Inflammatory macrophage (primary cell): Measurements from ENCODE around the gene NFATC1.
A peak's percentile ranks its signal among the peaks of the same experiment; 100 is the strongest.

Experiments used
- DNase-seq, 2 donors: peaks; one replicate each; pipeline ENCODE4 v3.0.0-alpha.2; 2020 to 2022

The NFATC1 gene

GRCh38 chr18:79576686-79577351 lies 181.1 kb downstream of the NFATC1 start:
- no peak for DNase-seq

GRCh38 chr18:79577451-79578395 lies 182.0 kb downstream of the NFATC1 start:
- DNase-seq = peak; percentile 48 to 88

GRCh38 chr18:79578396-79579260 lies 182.9 kb downstream of the NFATC1 start:
- no peak for DNase-seq
